ENCODE measurements around the gene R3HDM2.

- TF ChIP-seq, protein P1, sequence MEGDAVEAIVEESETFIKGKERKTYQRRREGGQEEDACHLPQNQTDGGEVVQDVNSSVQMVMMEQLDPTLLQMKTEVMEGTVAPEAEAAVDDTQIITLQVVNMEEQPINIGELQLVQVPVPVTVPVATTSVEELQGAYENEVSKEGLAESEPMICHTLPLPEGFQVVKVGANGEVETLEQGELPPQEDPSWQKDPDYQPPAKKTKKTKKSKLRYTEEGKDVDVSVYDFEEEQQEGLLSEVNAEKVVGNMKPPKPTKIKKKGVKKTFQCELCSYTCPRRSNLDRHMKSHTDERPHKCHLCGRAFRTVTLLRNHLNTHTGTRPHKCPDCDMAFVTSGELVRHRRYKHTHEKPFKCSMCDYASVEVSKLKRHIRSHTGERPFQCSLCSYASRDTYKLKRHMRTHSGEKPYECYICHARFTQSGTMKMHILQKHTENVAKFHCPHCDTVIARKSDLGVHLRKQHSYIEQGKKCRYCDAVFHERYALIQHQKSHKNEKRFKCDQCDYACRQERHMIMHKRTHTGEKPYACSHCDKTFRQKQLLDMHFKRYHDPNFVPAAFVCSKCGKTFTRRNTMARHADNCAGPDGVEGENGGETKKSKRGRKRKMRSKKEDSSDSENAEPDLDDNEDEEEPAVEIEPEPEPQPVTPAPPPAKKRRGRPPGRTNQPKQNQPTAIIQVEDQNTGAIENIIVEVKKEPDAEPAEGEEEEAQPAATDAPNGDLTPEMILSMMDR (IDR thresholded peaks at IDR 0.05; ENCODE audit: insufficient read depth, low read depth, low read length): no peak
- TF ChIP-seq EZH2 (IDR thresholded peaks at IDR 0.05; ENCODE audit: insufficient read depth, low read length): no peak
Measured at GRCh38 chr12:57465030-57465746, 34.3 kb upstream of the R3HDM2 start.

All from astrocyte (in vitro differentiated cells and primary cell).